Pancreas (tissue), 10 donors: ENCODE data around the gene ASGR1. TPM values are rescaled to one million over a fixed set of nuclear protein-coding genes. Genes with fewer than 3 reads are reported as not detected.

Experiments used
- ATAC-seq, 4 donors: fragments of 200-7000 bp; cut with Tn5 transposase; one replicate each; pipeline versions ENCODE4 v1.8.0 to v1.9.1; 2020; ENCODE audit warnings: mild to moderate bottlenecking in 4 of 4, moderate library complexity in 4 of 4
- DNase-seq, 6 donors: peaks; one replicate each; pipeline ENCODE4 v3.0.0-alpha.2; 2020
- FAIRE-seq: peaks from 2 replicates; lab custom pipeline; 2012; peaks lifted over from hg19 to GRCh38; lab: Jason Lieb, UNC
- H3K27ac ChIP-seq, 4 donors: fragments of 200-600 bp; sonication (generic); 1 replicate in 3 of 4; 2 replicates in 1 of 4; pipeline versions ENCODE4 v1.5.0 to v1.8.0; 2020
- H3K27me3 ChIP-seq, 4 donors: fragments of 200-600 bp; one replicate each; pipeline ENCODE4 v1.8.0; 2021
- H3K36me3 ChIP-seq, 3 donors: fragments of 200-600 bp; sonication (generic) in 1 of 3; one replicate each; pipeline versions ENCODE4 v1.5.0 to v1.8.0; 2020 to 2021
- H3K4me1 ChIP-seq, 3 donors: fragments of 200-600 bp; one replicate each; pipeline ENCODE4 v1.8.0; 2021
- H3K4me3 ChIP-seq, 4 donors: fragments of 200-600 bp; sonication (generic) in 2 of 4; one replicate each; pipeline versions ENCODE4 v1.5.0 to v1.8.0; 2020 to 2021
- H3K9me3 ChIP-seq, 4 donors: fragments of 200-600 bp; one replicate each; pipeline ENCODE4 v1.8.0; 2021
- CTCF ChIP-seq, 4 donors: fragments of 200-600 bp; sonication (generic) in 3 of 4; IDR thresholded peaks; one replicate each; pipeline versions ENCODE4 v1.5.0 to v1.8.0; 2021; ENCODE audit warnings: antibody characterized with exemption in 4 of 4
- WGBS, 2 donors: extraction: QIAGEN DNeasy Blood & Tissue Kit; methylation state at CpG; one replicate each; pipeline ENCODE4 v1.1.7; 2013; 5-methylcytosine and 5-hydroxymethylcytosine counted together
- intact Hi-C, 3 donors: fragments of 100-400 bp; cut with DNase I; formaldehyde crosslinking; loops; one replicate each; pipeline versions ENCODE4 v1.11.1 to v1.14.2; 2022
- polyA plus RNA-seq, 2 donors: library from polyadenylated mRNA; stranded (reverse); fragments of 200-250 nt; gene quantifications; one replicate each; pipeline ENCODE4 v1.2.3, GENCODE V29; 2013
- total RNA-seq, 6 donors: library from RNA; stranded (reverse); fragmentation: NEBNext Ultra II Directional in 4 of 6; extraction: Animal tissue kit (Norgen Biotek cat#: 25700) in 4 of 6; gene quantifications; one replicate each; pipeline versions ENCODE4 v1.2.1 to v1.2.4, GENCODE V29; 2021 to 2023
- donor health status: healthy with polysubstance abuse.
- donor health status: DM: no; HTN: no; CAD: no; lungs with moderate emphysema.
- donor health status: DM: no; HTN: no; CAD: no.
- donor health status: control.
- donor health status: control.
- donor health status: Bipolar disorder and iron deficiency.
- donor health status: DM: yes; HTN: yes; CAD: no.
- donor health status: DM: no; HTN: no; CAD: no.
- donor health status: DM: no; HTN: no; CAD: no.
- donor health status: DM: yes; HTN: yes; CAD: no.

The ASGR1 gene
- total and polyA plus RNA-seq, 8 donors = 0.28 to 2.6 (median 0.64) TPM; not detected in 1

- DNase-seq (peak; percentile 79 to 88 (median 86)), ATAC-seq (peak; percentile 19 to 48 (median 32))
- no peaks in the 10 kb centered on the region for H3K9me3 ChIP-seq
Observed at GRCh38 chr17:7213895-7214299, 34.7 kb upstream of the ASGR1 start.

GRCh38 chr17:7211491-7212273 is 32.5 kb upstream of the ASGR1 start:
- FAIRE-seq (no peak), DNase-seq (peak in 3 of 6 donors; percentile 3 to 13 (median 12)), ATAC-seq (no peak)
- Histone ChIP-seq H3K4me3 (no peak overlapping the region), H3K4me1 (no peaks in the 10 kb centered on the region), H3K9me3 (no peaks in the 10 kb centered on the region), H3K27me3 (no peaks in the 10 kb centered on the region), H3K27ac (no peak overlapping the region), H3K36me3 (no peaks in the 10 kb centered on the region)
- intact Hi-C loops = no loop called here
- no peak for TF ChIP-seq CTCF (IDR thresholded peaks at IDR 0.05)
- 22 to 24% methylated on average over 22 to 33 of the region's 37 CpGs for WGBS, 2 donors

More at GRCh38 chr17:7213895-7214299, 34.7 kb upstream of the ASGR1 start:
- TF ChIP-seq CTCF (IDR thresholded peaks at IDR 0.05) = peak in 1 of 4 donors; percentile 16
- FAIRE-seq = no peak
- peak overlapping the region in 2 of 4 donors; percentile 35 to 68 for H3K27ac ChIP-seq
- WGBS, 2 donors = 2 to 4% methylated on average over 14 to 15 of the region's 15 CpGs
- H3K4me3 ChIP-seq = peak overlapping the region in 3 of 4 donors; percentile 20 to 48 (median 29)
- intact Hi-C loops = no loop called here
- no peaks in the 10 kb centered on the region for H3K36me3 ChIP-seq
- H3K4me1 ChIP-seq = no peaks in the 10 kb centered on the region
- no peaks in the 10 kb centered on the region for H3K27me3 ChIP-seq

GRCh38 chr17:7208754-7209460 is 29.7 kb upstream of the ASGR1 start:
- FAIRE-seq (no peak), ATAC-seq (no peak), DNase-seq (peak in 1 of 6 donors; percentile 8)
- H3K4me1 ChIP-seq = no peaks in the 10 kb centered on the region
- intact Hi-C loops = no loop called here
- no peak for TF ChIP-seq CTCF (IDR thresholded peaks at IDR 0.05)
- H3K27me3 ChIP-seq = no peaks in the 10 kb centered on the region
- H3K9me3 ChIP-seq = no peaks in the 10 kb centered on the region
- H3K27ac ChIP-seq = no peak overlapping the region
- 80 to 82% methylated on average over 9 of the region's 9 CpGs for WGBS, 2 donors
- no peaks in the 10 kb centered on the region for H3K36me3 ChIP-seq
- no peak overlapping the region for H3K4me3 ChIP-seq

GRCh38 chr17:7208027-7208571 is 28.9 kb upstream of the ASGR1 start:
- H3K27ac ChIP-seq = no peak overlapping the region
- WGBS, 2 donors = 56 to 59% methylated on average over 16 to 21 of the region's 21 CpGs
- ATAC-seq = no peak
- FAIRE-seq = no peak
- no peaks in the 10 kb centered on the region for H3K9me3 ChIP-seq
- H3K4me3 ChIP-seq = no peak overlapping the region
- TF ChIP-seq CTCF (IDR thresholded peaks at IDR 0.05) = no peak
- H3K36me3 ChIP-seq = no peaks in the 10 kb centered on the region
- peak in 3 of 6 donors; percentile 19 to 77 (median 55) for DNase-seq
- no peaks in the 10 kb centered on the region for H3K27me3 ChIP-seq
- no peaks in the 10 kb centered on the region for H3K4me1 ChIP-seq
- intact Hi-C loops = no loop called here
